Mononuclear cell (primary cell): ENCODE data around the gene MMP11. TPM values are rescaled to one million over a fixed set of nuclear protein-coding genes. Genes with fewer than 3 reads are reported as not detected.

Experiments used
- H3K27me3 ChIP-seq: 2 replicates; pipeline ENCODE4 v1.6.0; 2011; ENCODE audit warnings: low read length, control low read depth; ENCODE audit not compliant: insufficient read depth
- H3K4me1 ChIP-seq: 2 replicates; pipeline ENCODE4 v1.5.1; 2011; ENCODE audit warnings: mild to moderate bottlenecking, low read length, control low read depth; ENCODE audit not compliant: insufficient read depth
- H3K4me3 ChIP-seq: 2 replicates; pipeline ENCODE4 v1.5.1; 2011; ENCODE audit warnings: mild to moderate bottlenecking, low read length, moderate library complexity
- H3K9me3 ChIP-seq: 2 replicates; pipeline ENCODE4 v1.5.1; 2011; ENCODE audit warnings: low read depth, mild to moderate bottlenecking, control low read depth, low read length
- total RNA-seq: library from RNA; depleted of rRNA; stranded (reverse); fragments of >200 nt; gene quantifications from one replicate; pipeline ENCODE4 v1.2.3, GENCODE V29; 2012

The MMP11 gene
- total RNA-seq, 1 donor, result 0.94 TPM

GRCh38 chr22:23823331-23823791, 50.7 kb downstream of the MMP11 start:
- H3K27me3 ChIP-seq, result no peaks in the 10 kb centered on the region
- H3K4me3 ChIP-seq, result no peak overlapping the region
- peaks cover 10% of the 10 kb centered on the region for H3K4me1 ChIP-seq
- no peaks in the 10 kb centered on the region for H3K9me3 ChIP-seq

- H3K9me3 ChIP-seq, result no peaks in the 10 kb centered on the region
- peaks cover 6% of the 10 kb centered on the region for H3K4me1 ChIP-seq
- no peak overlapping the region for H3K4me3 ChIP-seq
- no peaks in the 10 kb centered on the region for H3K27me3 ChIP-seq
Observed at GRCh38 chr22:23824476-23825245, 52.0 kb downstream of the MMP11 start.

DNA sequence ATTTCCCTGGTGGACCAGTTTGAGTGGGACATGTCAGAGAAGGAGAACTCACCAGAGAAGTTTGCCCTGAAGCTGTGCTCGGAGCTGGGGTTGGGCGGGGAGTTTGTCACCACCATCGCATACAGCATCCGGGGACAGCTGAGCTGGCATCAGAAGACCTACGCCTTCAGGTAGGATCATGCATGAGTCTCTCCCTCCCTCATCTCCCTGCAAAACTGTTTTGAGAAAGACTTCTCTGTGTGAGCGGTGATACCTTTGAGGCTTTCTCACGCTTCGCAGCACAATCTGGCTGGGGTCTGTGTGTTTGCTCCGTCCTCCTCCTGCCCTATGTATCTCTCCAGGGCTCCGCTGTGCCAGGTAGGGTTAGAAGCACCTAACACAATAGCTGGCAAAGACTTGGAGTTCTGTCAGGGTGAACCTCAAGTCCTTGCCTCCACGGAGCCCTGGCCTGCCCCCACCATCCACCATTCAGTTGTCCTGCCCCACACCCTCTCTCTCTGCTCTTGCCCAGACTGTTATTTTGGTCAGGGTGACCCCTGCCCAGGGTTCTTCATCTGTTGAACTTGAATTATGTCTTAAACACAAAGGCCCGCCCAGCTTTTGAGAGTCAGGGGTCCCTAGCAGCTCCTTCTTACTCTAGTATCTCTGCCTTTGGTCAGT, 52.7 kb downstream of the MMP11 start:
- Histone ChIP-seq H3K9me3 (no peaks in the 10 kb centered on the region), H3K4me3 (no peak overlapping the region), H3K4me1 (peaks cover 6% of the 10 kb centered on the region), H3K27me3 (no peaks in the 10 kb centered on the region)

GRCh38 chr22:23826510-23827350, 54.1 kb downstream of the MMP11 start:
- H3K4me3 ChIP-seq, result no peak overlapping the region
- no peaks in the 10 kb centered on the region for H3K27me3 ChIP-seq
- H3K9me3 ChIP-seq, result no peaks in the 10 kb centered on the region
- no peaks in the 10 kb centered on the region for H3K4me1 ChIP-seq

- Histone ChIP-seq H3K27me3 (no peaks in the 10 kb centered on the region), H3K4me3 (no peak overlapping the region), H3K9me3 (no peaks in the 10 kb centered on the region), H3K4me1 (no peaks in the 10 kb centered on the region)
Observed at GRCh38 chr22:23827351-23827995, 54.8 kb downstream of the MMP11 start.

DNA sequence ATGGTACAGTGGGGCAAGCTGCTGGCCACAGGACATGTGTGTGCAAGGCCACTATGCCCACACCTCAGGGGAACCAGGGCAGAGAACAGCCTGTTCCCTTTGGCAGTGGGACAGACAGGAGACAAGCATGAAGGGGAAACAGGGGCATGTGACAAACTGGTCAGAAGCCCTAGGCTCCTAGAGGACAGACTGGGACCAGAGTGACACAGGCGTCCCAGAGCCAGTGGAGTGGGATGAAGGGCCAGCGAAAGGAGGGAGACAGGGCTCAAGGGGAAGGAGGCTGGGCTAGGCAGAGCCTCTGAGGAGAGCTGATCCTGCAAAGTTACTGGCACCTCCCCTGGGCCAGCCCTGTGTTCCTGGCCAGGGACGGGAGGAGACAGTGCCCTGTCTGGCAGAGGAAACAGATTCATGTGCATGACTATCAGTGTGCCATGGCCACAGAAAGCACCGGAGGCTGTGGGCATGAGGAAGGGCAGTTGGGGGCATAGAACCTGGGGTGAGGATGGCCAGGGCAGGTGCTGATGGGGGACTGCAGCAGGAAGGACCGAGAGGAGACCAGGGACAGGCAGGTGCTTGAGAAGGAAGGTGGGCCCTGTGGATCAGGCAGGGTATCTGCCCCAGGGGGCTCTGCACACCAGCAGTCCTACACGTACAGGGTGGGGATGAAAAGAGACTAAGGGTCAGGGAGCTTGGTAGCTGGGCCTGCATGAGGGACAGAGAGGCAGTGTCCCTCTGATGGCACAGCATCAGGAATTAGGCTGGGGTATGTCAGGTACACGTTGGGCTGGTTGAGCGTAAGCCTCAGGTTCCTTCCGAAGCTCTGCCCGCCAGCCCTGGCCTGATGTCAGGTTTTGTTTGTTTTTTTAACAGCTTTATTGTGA, 56.4 kb downstream of the MMP11 start:
- Histone ChIP-seq H3K27me3 (no peaks in the 10 kb centered on the region), H3K4me3 (no peak overlapping the region), H3K9me3 (no peaks in the 10 kb centered on the region), H3K4me1 (no peaks in the 10 kb centered on the region)

- H3K27me3 ChIP-seq, result no peaks in the 10 kb centered on the region
- H3K9me3 ChIP-seq, result no peaks in the 10 kb centered on the region
- H3K4me1 ChIP-seq, result no peaks in the 10 kb centered on the region
- no peak overlapping the region for H3K4me3 ChIP-seq
Observed at GRCh38 chr22:23829845-23830372, 57.3 kb downstream of the MMP11 start.

- Histone ChIP-seq H3K9me3 (no peaks in the 10 kb centered on the region), H3K4me3 (no peak overlapping the region), H3K27me3 (no peaks in the 10 kb centered on the region), H3K4me1 (no peaks in the 10 kb centered on the region)
Observed at GRCh38 chr22:23831261-23831660, 58.6 kb downstream of the MMP11 start.

DNA sequence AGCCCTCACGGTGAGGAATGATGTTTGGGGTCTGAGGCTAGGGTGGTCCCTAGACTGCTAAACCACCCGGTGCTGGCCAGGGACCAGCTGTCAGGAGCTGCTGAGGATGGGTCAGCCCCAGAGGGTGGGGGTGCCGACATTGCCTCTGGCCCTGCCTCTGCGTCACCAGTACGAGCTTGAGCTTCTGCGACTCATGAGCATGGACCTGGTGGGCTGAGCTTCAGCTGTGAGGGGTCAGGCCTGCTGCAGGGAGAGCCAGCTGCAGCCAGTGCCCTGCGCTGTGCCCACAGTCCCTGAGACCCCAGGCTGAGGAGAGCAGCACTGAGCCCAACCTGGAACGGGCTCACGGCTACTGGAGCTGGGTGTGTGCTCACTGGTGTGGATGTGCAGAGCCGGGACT, 59.1 kb downstream of the MMP11 start:
- Histone ChIP-seq H3K4me1 (no peaks in the 10 kb centered on the region), H3K4me3 (no peak overlapping the region), H3K9me3 (no peaks in the 10 kb centered on the region), H3K27me3 (no peaks in the 10 kb centered on the region)

GRCh38 chr22:23832226-23833016, 59.8 kb downstream of the MMP11 start:
- Histone ChIP-seq H3K4me3 (no peak overlapping the region), H3K9me3 (no peaks in the 10 kb centered on the region), H3K4me1 (peaks cover 6% of the 10 kb centered on the region), H3K27me3 (no peaks in the 10 kb centered on the region)

GRCh38 chr22:23833017-23833751, 60.5 kb downstream of the MMP11 start:
- Histone ChIP-seq H3K4me3 (no peak overlapping the region), H3K4me1 (peaks cover 14% of the 10 kb centered on the region), H3K9me3 (no peaks in the 10 kb centered on the region), H3K27me3 (no peaks in the 10 kb centered on the region)
